ENCODE measurements around the gene PALS1.
A peak's percentile ranks its signal among the peaks of the same experiment; 100 is the strongest.

PALS1 gene

DNA sequence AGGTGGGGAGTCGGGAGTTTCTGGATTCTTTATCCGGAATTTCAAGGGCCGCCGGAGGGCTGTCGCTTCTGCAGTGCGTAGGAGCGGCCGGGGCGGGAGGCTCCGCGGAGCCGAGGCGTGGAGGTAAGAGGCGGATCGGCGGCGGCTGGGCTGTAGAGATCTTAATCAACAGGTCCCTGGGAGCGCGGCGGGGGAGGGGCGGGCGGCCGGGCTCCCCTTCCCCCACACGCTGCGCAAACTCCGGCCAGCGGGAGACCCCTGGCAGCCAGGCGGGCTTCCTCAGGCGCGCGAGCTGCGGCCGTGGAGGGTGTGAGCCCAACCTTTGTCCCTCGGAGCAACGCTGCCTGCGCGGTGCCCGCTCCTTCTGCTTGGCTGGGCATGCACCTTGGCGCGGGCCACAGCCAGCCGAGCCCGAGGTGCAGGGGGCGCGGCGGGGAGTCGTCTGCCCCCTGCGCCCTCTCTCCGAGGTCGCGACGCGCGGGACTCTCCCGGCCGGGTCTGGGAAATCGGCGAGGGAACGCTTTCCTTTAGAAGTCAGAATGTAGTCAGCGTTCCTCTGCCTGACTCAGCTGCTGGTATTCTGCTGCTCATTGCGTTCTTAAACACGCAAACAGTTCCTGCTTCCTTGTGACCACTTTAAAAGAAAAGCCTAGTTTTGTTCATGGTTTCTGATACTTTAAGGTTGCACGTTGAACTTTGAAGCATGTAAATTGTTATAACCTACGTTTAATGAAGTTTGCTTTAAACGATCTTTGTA is at the start of gene PALS1:
TSS of gene PALS1 (plus strand) at position 25 of the 757 bp plus-strand sequence. CDS start 37,736 bp downstream, outside the sequence.
- peak in 1 of 2 donors; percentile 48 for DNase-seq (ENCODE audit: low read depth in 2 of 2)

DNA sequence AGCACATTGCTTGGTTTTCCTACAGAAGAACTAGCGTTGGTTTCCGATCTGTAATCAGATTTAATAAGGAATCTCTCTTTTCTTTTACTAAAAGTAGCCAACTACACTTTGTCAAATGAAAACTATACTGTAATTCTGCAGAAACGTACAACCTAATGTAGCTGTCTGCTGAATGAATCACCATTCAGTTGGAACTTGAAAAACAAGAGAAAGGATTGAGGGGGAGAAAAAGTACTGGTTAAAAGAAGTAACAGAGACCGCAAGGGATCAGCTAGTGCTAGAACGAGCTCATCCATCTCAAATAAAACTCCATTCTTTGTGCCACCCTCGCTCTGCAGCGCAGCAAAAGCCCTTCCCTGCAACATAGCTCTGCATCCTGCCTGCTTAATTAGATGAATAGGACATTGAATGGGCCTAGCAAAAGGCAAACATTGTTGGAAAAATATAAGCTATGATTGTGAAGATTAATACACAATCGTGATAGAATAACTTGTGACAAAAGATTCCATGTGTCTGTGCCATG is 49.4 kb upstream of the PALS1 start:
- DNase-seq (ENCODE audit: low read depth in 2 of 2): no peak

DNA sequence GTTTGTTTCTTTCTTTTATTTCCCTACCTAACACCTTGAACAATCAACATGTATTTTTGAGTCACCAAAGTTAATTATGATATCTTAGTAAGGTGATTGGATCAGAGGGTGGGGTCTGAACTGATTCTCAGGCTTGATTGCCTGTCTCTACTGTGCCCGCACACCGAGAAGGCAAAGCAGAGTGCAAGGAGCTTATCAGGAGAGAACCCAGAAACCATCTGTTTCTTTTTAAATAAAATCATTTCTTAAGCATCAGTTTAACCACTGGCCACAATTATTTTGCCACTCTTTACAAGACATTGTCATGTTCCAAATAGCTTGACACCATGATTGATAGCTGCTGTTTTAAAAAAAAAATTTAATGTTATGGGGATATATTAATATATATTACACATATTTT is 48.9 kb upstream of the PALS1 start:
- no peak for DNase-seq (ENCODE audit: low read depth in 2 of 2)

DNA sequence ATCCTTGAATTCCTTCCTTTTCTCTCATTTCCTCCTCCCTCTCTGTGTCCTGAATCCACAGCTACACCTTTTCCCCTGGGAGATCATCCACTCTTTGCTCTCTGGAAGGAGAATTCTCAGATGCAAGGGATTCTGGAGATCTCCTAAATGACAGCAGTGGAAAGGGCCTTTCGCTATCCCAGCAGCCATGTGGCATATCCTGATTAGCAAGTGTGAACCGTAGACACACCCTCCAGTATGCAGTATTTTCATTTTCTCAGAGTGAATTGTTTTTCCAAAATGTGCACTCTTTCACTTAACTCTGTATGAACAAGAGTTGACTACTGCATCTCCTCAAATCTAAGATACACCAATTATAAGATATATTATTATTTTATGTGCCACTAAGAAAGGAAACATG is 46.0 kb upstream of the PALS1 start:
- no peak for DNase-seq (ENCODE audit: low read depth in 2 of 2)

DNA sequence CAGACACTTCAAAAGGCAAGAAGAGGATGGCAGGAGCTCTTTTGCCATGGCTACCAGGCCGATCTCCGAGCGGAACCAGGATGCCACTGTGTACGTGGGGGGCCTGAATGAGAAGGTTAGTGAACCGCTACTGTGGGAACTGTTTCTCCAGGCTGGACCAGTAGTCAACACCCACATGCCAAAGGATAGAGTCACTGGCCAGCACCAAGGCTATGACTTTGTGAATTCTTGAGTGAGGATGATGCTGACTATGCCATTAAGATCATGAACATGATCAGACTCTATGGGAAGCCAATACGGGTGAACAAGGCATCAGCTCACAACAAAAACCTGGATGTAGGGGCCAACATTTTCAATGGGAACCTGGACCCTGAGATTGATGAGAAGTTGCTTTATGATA is 42.2 kb upstream of the PALS1 start:
- DNase-seq (ENCODE audit: low read depth in 2 of 2): no peak

DNA sequence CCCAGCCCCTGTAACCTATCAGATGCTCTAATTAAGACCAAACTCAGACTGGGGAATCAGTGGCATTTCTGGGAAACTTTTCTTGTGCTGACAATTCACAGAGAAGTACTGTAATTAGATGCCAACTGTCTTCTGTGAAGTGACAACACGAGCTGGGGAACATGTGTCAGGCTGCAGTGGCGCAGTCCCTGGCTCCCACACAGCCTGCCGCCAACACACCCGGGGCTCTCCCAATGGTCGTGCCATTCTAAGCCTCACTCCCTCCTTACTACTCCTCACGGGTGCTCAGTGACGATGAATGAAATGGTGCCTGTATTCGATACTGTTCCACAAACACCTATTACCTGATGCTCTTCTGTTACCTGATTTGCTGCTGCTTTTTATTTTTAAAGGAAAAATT is 33.4 kb upstream of the PALS1 start:
- no peak for DNase-seq (ENCODE audit: low read depth in 2 of 2)

DNA sequence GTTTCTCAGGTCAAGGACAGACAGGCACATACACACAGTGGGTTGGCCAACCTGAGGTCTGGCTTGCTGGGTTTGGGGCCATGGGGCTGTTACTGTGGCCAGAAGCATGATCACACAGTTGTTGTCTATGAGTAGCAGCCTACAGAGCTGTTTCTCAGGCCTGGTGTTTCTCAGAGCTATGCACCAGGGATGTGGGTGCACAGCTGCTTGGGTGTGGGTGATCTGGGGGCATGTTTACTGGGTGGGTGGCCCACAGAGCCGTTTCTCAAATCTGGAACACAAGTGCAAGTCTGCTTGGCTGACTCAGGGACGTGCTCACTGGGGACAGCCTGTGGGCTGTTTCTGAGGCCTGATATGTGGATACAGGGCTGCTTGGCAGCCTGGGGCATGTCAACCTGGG is 23.1 kb upstream of the PALS1 start:
- no peak for DNase-seq (ENCODE audit: low read depth in 2 of 2)

DNA sequence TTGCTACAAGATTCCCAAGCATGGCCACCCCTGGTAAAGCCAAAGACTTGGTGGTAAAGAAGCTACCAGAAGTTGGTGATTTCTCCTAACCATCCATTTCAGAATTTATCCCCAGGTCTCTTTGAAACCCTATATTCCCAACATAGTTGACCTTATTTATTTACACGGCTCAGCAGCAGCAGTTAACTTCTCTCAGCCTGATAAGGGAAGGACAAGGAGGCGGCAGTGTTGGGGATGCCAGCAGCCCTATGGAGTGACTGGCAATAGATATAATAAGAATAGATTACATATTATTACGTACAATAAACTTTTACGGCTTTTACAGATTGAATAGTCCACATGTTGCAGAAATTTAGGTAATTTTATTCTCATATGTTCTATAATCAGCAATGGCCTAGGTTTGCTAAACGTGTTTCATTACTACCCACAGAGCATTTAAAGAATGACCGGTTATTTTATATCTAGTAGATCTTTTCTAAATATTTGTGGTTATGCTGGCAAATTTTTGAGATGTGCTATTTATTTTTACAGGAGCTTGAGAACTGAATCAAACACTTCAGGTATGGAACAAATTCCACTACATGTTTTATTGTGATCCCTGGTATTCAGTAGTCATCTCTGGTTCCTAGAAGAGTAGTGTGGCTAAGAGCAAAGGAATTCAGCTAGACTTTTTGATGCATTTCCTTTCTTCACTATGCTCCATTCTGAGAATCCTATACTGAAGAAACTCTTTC is 19.8 kb upstream of the PALS1 start:
- no peak for DNase-seq (ENCODE audit: low read depth in 2 of 2)

DNA sequence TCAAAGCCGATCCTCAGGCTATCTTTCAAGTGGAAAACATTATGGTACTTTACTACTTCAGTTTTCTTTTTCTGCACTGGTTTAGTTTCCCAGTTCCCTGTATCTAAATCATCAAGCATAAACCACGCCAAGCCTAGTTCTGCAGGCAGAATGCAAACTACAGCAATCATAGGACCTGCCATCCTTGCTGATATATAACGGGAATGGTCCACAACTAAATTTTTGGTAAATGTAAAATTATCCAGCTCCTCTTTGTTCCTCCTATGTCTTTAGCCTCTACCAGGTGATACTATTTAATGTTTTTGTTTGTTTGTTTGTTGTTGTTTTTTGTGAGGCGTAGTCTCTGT is 19.3 kb upstream of the PALS1 start:
- no peak for DNase-seq (ENCODE audit: low read depth in 2 of 2)

DNA sequence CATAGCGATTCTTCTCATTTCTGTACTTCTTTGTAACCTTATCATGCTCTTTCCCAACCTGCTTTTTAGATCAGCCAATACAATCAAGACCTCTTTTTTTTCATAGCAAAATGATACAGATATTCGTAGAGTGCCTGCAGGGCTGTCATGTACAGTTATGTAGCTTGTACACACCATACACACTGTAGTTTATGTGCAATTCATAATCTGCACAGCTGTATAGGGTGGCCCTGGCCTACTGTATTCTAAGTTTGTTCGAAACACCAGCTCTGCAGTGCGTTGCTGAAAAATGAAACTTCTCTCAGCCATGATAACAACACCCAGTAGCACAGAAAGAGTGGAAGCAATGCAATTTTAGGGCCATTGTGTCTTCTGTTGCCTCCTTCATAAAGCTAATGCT is 15.7 kb upstream of the PALS1 start:
- DNase-seq (ENCODE audit: low read depth in 2 of 2): no peak

DNA sequence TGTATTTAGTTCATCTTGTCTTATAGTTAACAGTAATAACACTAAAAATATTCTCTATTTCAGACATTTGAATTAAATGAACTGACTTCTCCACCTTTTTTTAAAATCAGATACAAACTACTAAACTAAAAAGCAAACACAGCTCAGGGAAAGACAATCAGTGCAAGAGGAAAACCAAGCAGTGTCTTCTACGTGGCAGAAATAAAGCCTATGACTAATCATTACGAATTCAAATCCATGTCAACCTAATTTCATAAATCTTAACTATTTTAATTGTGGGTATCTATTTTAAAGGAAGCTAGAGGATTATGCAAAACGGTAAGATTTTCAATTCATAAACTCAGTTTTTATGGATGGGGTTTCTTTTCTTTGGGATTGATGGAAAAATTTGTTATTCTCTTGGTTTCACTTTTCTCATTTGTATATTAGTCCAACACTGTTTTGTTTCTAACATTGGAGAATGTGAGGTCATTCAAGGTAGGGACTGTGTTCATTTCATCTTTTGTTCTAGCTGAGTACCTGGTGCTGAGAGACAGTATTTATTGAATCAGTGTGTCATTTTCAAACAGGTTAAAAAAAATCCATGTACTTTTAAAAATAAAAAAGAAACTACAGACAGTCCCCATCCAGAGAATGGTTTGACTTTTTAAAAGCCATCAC is 12.8 kb upstream of the PALS1 start:
- no peak for DNase-seq (ENCODE audit: low read depth in 2 of 2)

DNA sequence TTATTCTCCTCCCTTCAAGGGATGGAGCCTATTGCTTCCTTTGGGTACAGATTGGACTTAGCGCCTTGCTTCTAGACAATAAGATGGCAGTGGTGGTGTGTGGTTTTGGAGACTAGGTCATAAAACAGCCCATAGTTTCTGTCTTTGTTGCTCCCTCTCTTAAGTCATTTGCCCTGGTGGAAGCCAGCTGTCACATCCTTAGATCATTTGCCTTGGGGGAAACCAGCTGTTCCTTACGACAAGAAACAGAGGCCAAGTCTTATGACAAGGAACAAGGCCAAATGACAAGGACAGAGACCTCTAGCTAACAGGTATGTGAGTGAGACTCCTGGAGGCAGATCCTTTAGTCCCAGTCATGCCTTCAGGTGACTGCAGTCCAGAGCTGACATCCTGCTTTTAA is 9.2 kb upstream of the PALS1 start:
- no peak for DNase-seq (ENCODE audit: low read depth in 2 of 2)

DNA sequence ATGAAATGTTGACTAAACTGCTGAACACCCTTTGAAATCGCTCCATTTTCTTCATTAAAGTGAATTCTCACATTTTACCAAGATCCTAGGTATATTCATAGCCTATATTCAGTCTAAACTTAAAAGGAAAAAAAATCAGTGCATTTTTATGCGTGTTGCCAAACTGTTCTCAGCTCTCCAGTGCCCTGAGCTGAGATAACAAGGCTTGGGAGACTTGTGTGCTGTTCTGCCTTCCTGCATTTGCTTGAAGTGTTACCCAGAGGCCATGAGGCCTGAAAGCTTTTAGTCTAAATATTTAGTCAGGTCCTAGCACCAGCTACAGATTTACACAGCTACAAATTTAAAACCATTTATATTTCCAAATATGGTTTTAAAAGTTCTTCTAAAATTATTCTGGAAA is 8.6 kb upstream of the PALS1 start:
- no peak for DNase-seq (ENCODE audit: low read depth in 2 of 2)

DNA sequence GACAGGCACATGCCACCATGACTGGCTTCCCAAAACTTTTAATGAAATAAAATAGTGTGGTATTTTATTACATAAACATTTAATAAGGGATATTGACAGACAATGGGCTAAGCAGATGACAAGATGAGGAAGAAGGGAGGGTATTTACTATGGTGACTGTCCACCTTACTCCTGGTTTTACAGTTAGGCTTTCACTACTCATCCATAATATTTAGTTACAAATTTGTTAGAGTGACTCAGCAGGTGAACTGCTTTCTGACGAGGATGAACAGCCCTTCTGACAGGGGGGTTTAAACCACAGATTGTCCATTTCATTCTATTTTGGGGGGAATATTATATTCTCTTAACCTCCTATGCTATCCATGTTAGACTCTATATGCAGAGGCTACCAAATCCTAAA is 3.6 kb upstream of the PALS1 start:
- DNase-seq (ENCODE audit: low read depth in 2 of 2): no peak

DNA sequence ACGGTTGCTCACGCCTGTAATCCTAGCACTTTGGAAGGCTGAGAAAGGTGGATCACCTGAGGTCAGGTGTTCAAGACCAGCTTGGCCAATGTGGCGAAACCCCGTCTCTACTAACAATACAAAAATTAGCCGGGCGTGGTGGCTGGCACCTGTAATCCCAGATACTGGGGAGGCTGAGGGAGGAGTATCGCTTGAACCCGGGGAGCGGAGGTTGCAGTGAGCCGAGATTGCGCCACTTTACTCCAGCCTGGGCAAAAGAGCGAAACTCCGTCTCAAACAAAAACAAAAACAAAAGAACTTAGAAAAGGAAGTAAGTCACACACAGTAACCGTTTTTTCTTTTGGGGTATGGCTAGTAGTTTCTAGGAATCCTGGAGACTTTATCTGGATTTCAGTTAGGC is 1.7 kb upstream of the PALS1 start:
- DNase-seq (ENCODE audit: low read depth in 2 of 2): no peak

DNA sequence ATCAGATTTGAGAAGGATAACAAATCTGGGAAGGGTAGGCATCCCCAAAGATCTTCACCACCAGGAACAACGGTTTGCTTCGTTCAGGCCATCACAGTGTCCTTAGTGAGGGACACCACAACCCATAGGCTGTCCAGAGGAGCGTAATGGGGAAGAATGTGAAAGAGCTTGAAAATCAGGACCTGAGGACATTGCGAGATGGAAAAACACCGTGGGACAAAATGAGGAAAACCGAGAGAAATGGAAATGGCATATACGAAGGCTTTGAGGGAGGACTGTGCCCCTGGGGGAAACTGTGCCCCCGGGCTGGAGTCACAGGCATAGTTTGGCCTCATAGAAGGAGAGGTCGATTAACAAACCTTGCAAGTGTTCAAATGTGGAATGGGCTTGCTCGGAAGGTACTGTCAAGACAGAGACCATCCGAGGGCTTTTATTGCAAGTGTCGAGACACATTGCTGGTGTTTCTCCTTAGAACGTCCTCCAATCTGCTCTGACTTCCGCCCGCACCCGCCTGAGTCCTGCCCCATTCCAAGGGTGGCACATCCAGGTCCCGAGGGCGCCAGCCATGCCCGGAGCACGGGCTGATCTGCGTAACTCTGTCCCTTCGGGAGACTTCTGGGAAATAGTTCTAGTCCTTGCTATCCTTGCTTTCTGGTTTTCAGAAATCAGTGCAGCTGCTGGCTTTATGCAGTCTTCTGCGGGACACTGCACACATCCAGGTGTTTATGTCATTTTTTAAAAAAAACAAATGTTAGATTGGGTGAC is 885 bp upstream of the PALS1 start:
- peak; percentile 14 to 22 for DNase-seq (ENCODE audit: low read depth in 2 of 2)

DNA sequence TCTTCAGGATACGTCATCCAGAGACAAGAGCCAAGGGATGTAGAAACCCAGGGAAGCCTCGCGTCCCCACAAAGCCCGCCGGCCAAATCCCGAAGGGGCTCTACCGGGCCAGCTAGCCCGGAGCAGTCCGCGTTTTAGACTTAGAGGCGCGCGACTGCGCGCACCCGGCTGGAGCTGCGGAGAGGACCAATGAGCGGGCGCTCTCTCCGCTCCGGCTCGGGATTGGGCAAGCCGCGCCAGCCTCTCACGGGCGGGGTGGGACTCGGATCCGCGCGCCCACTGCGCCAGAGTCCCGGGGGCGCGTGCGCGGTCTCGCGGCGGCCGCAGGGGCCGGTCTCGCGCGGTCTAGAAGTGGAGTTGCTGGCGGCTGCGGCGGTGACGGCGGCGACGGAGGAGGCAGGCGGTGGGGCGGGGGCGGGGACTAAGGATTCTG is 241 bp upstream of the PALS1 start:
- DNase-seq (ENCODE audit: low read depth in 2 of 2): peak; percentile 89 to 92

DNA sequence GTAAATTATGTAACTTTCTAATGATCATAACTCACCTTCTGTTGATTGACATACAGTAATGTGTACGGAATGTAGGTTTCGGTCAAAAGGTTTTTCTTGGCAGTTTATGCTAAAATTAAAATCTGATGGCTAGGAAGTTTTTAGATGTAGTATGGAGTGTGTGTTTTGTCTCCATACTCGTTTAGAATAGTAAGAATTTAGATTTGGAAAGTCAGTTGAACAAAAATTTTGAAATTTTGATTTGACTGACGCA is 859 bp downstream of the PALS1 start:
- DNase-seq (ENCODE audit: low read depth in 2 of 2): no peak

DNA sequence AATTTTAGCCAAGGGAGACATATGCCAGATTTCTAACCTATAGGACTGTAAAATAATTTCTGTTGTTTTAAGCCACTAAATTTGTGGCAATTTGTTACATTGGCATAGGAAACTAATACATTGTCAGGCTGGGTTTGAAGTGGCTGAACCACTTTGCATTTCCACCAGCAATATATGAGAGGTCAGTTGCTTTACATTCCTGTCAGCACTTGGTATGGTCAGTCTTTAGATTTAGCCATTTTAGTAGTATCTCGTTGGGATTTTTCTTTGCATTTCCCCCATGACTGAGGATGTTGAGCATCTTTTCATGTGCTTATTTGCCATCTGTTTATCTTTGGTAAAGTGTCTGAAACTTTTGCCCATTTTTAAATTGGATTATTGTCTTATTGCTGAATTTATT is 3.9 kb downstream of the PALS1 start:
- no peak for DNase-seq (ENCODE audit: low read depth in 2 of 2)

DNA sequence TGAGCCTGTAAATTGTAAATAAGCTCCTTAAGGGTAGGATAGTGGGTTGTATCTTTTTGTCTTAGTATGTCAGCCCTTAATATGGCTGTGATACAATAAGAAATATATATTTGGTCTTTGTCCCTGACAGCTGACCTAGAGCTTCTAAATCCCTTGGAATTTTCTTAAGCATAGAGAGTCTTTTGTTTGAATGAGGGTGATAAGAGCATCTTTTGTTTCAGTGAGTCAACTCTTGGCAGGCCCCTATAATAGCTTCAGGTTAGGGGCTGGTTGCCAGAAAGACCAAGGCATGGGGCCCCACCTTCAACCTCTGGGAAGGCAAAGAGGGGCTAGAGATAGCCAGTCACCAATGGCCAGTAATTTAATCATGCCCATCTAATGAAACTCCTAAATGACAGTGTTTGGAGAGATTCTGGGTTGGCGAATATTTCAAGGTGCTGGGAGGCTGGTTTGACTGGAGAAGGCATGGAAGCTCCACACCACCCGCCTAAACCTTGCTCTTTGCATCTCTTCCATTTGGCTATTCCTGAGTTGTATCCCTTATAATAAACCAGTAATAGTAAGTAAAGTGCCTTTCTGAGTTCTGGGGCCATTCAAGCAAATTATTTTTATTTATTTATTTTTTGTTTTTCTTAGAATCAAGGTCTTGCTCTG is 10.5 kb downstream of the PALS1 start:
- no peak for DNase-seq (ENCODE audit: low read depth in 2 of 2)

DNA sequence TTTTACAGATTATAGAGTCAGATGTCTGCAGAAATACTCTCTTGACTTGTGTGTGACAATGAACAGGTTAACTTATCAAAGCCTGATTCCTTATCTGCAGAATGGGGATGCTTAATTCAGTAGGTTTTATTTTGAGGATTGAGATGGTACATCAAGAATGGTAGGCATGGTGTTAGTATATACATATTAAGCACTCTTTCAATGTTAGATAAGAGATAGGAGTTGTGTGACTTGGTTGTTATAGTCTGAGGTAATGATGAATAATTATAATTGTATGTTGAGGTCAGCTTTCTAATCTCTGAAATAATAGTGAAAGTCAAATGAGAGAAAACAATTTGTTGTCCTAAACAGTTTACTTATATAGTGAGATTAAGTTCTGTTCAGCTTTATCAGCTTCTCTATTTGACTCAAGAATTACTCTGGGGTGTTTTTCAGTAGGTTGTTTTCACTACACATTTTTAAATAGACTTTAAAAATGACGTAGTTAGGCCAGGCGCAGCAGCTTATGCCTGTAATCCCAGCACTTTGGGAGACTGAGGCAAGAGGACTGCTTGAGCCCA is 11.9 kb downstream of the PALS1 start:
- DNase-seq (ENCODE audit: low read depth in 2 of 2): no peak
